Transverse colon (tissue), 4 donors: ENCODE data around the gene KLRF1. TPM values are rescaled to one million over a fixed set of nuclear protein-coding genes. Genes with fewer than 3 reads are reported as not detected.

Source experiments
- DNase-seq: peaks from one replicate; pipeline ENCODE4 v3.0.0-alpha.2; 2019
- H3K27ac ChIP-seq, 4 donors: fragments of 200-600 bp; sonication (generic); 2 replicates each; pipeline ENCODE4 v1.5.1; 2016 to 2018; ENCODE audit warnings: inconsistent platforms in 4 of 4
- H3K27me3 ChIP-seq: fragments of 200-600 bp; sonication (generic); 2 replicates; pipeline ENCODE4 v1.5.1; 2017; ENCODE audit warnings: inconsistent platforms
- H3K36me3 ChIP-seq, 4 donors: fragments of 200-600 bp; sonication (generic); 2 replicates each; pipeline ENCODE4 v1.5.1; 2017 to 2019; ENCODE audit warnings: inconsistent platforms in 4 of 4
- H3K4me1 ChIP-seq, 4 donors: fragments of 200-600 bp; sonication (generic); 2 replicates each; pipeline ENCODE4 v1.5.1; 2017 to 2020; ENCODE audit warnings: inconsistent platforms in 4 of 4
- H3K4me3 ChIP-seq, 4 donors: fragments of 200-600 bp; sonication (generic); 1 replicate in 1 of 4; 2 replicates in 3 of 4; pipeline versions ENCODE4 v1.5.1 to v1.6.1; 2017 to 2019; ENCODE audit warnings: inconsistent platforms in 4 of 4
- H3K9me3 ChIP-seq, 2 donors: fragments of 200-600 bp; sonication (generic); 2 replicates each; pipeline ENCODE4 v1.5.1; 2017 to 2019; ENCODE audit warnings: inconsistent platforms in 2 of 2
- CTCF ChIP-seq, 5 experiments: fragments of 200-600 bp in 3 of 5; fragments of 450-650 bp in 2 of 5; sonication (generic) in 3 of 5; IDR thresholded peaks; 1 replicate in 2 of 5; 2 replicates in 3 of 5; pipeline ENCODE4 v1.5.1; 2016 to 2017; ENCODE audit warnings: antibody characterized with exemption in 5 of 5, inconsistent platforms in 3 of 5, mild to moderate bottlenecking in 2 of 5, moderate library complexity in 1 of 5
- EP300 ChIP-seq: sonication (generic); formaldehyde crosslinking; IDR thresholded peaks from one replicate; pipeline ENCODE4 v1.6.1; 2017; ENCODE audit warnings: antibody characterized with exemption, low read depth
- POLR2A ChIP-seq: fragments of 450-650 bp; IDR thresholded peaks from one replicate; pipeline ENCODE4 v1.6.1; 2016; ENCODE audit warnings: antibody characterized with exemption, mild to moderate bottlenecking, moderate library complexity
- POLR2AphosphoS5 ChIP-seq, 3 donors: sonication (generic); formaldehyde crosslinking; IDR thresholded peaks; one replicate each; pipeline ENCODE4 v1.6.1; 2016; ENCODE audit warnings: antibody characterized with exemption in 3 of 3
- whole genome bisulfite sequencing, 2 donors: methylation state at CpG; one replicate each; pipeline ENCODE4 v1.1.5; 2018; ENCODE audit warnings: low coverage in 1 of 2; 5-methylcytosine and 5-hydroxymethylcytosine counted together
- in situ Hi-C, 4 donors: fragments of 200-750 bp; cut with MboI; loops; one replicate each; pipeline versions ENCODE4 v1.15.0 to v1.15.1; 2017; ENCODE audit warnings: low sequenced_read_pairs in 3 of 4, low pct_ligation_motif_present in 1 of 4, low pct_unique_long_range_greater_than_20kb in 1 of 4
- intact Hi-C: fragments of 100-400 bp; cut with DNase I; formaldehyde crosslinking; loops from one replicate; pipeline ENCODE4 v1.15.1; 2023; ENCODE audit warnings: low total_unique reads
- total RNA-seq, 4 donors: library from RNA; depleted of rRNA; stranded (reverse); fragments of >200 nt; gene quantifications; one replicate each; pipeline ENCODE4 v1.1.0, GENCODE V29; 2016

Gene KLRF1
- total RNA-seq, 4 donors from 2014 or later, result not detected

- in situ Hi-C loops (no loop called here), intact Hi-C loops (no loop called here)
- H3K4me3 ChIP-seq, result no peak overlapping the region
- TF ChIP-seq POLR2A (no peak), EP300 (no peak), CTCF (IDR thresholded peaks at IDR 0.05) (no peak), POLR2AphosphoS5 (IDR thresholded peaks at IDR 0.05) (no peak)
- no peak overlapping the region for H3K27ac ChIP-seq
- DNase-seq, result no peak
- 94 to 97% methylated on average over 2 of the region's 2 CpGs for WGBS, 2 donors
- H3K4me1 ChIP-seq, result no peaks in the 10 kb centered on the region
- H3K9me3 ChIP-seq, result no peaks in the 10 kb centered on the region
- no peaks in the 10 kb centered on the region for H3K36me3 ChIP-seq
- H3K27me3 ChIP-seq, result no peaks in the 10 kb centered on the region
These were observed 43.0 kb upstream of the KLRF1 start for GRCh38 chr12:9784326-9784725.

- H3K27me3 ChIP-seq, result no peaks in the 10 kb centered on the region
- no peak overlapping the region for H3K4me3 ChIP-seq
- H3K4me1 ChIP-seq, result no peaks in the 10 kb centered on the region
- intact Hi-C loops (no loop called here), in situ Hi-C loops (no loop called here)
- H3K27ac ChIP-seq, result peak overlapping the region in 1 of 4 donors; percentile 19
- WGBS, 2 donors, result 71 to 82% methylated on average over 3 of the region's 3 CpGs
- no peak for TF ChIP-seq POLR2AphosphoS5 (IDR thresholded peaks at IDR 0.05)
- no peak for TF ChIP-seq EP300
- TF ChIP-seq POLR2A, result no peak
- TF ChIP-seq CTCF (IDR thresholded peaks at IDR 0.05), result no peak
- H3K36me3 ChIP-seq, result no peaks in the 10 kb centered on the region
- no peak for DNase-seq
- no peaks in the 10 kb centered on the region for H3K9me3 ChIP-seq
These were observed 42.5 kb upstream of the KLRF1 start for GRCh38 chr12:9784816-9785215.

GRCh38 chr12:9786726-9787717, 40.3 kb upstream of the KLRF1 start:
- H3K9me3 ChIP-seq, result no peaks in the 10 kb centered on the region
- no peak overlapping the region for H3K4me3 ChIP-seq
- WGBS, 2 donors, result 76 to 80% methylated on average over 6 of the region's 6 CpGs
- no peaks in the 10 kb centered on the region for H3K36me3 ChIP-seq
- no peaks in the 10 kb centered on the region for H3K27me3 ChIP-seq
- no peak for DNase-seq
- no peaks in the 10 kb centered on the region for H3K4me1 ChIP-seq
- H3K27ac ChIP-seq, result no peak overlapping the region
- in situ Hi-C loops (no loop called here), intact Hi-C loops (no loop called here)
- TF ChIP-seq EP300 (no peak), POLR2A (no peak), POLR2AphosphoS5 (IDR thresholded peaks at IDR 0.05) (no peak), CTCF (IDR thresholded peaks at IDR 0.05) (no peak)

- Histone ChIP-seq H3K4me3 (no peak overlapping the region), H3K27ac (no peak overlapping the region), H3K4me1 (peaks cover 0 to 6% (median 0%) of the 10 kb centered on the region in 4 donors), H3K36me3 (no peaks in the 10 kb centered on the region), H3K27me3 (no peaks in the 10 kb centered on the region), H3K9me3 (no peaks in the 10 kb centered on the region)
- 14% methylated on average over 2 of the region's 2 CpGs; no CpG with 5 or more reads in 1 of the 2 donors for WGBS, 2 donors
- intact Hi-C loops, result no loop called here
- no peak for DNase-seq
- in situ Hi-C loops, result no loop called here
- TF ChIP-seq POLR2A, result no peak
- no peak for TF ChIP-seq EP300
- TF ChIP-seq CTCF (IDR thresholded peaks at IDR 0.05), result no peak
- no peak for TF ChIP-seq POLR2AphosphoS5 (IDR thresholded peaks at IDR 0.05)
These were observed 34.9 kb upstream of the KLRF1 start for GRCh38 chr12:9792185-9792900.
